HG03432 (cell line): ENCODE results near the gene ATP2B2.

Experiments used
- ATAC-seq: cut with Tn5 transposase; IDR thresholded peaks from one replicate; pipeline ENCODE4 v1.9.1; 2021; ENCODE audit warnings: mild to moderate bottlenecking, moderate library complexity; ENCODE audit not compliant: unreplicated experiment

Gene ATP2B2

GRCh38 chr3:10495614-10496013 is 9.8 kb downstream of the ATP2B2 start:
- ATAC-seq, result no peak

- no peak for ATAC-seq
Measured at GRCh38 chr3:10495003-10495402, 10.4 kb downstream of the ATP2B2 start.

GRCh38 chr3:10494180-10494579 is 11.2 kb downstream of the ATP2B2 start:
- ATAC-seq, result no peak

- no peak for ATAC-seq
Measured at GRCh38 chr3:10493202-10493589, 12.2 kb downstream of the ATP2B2 start.

DNA sequence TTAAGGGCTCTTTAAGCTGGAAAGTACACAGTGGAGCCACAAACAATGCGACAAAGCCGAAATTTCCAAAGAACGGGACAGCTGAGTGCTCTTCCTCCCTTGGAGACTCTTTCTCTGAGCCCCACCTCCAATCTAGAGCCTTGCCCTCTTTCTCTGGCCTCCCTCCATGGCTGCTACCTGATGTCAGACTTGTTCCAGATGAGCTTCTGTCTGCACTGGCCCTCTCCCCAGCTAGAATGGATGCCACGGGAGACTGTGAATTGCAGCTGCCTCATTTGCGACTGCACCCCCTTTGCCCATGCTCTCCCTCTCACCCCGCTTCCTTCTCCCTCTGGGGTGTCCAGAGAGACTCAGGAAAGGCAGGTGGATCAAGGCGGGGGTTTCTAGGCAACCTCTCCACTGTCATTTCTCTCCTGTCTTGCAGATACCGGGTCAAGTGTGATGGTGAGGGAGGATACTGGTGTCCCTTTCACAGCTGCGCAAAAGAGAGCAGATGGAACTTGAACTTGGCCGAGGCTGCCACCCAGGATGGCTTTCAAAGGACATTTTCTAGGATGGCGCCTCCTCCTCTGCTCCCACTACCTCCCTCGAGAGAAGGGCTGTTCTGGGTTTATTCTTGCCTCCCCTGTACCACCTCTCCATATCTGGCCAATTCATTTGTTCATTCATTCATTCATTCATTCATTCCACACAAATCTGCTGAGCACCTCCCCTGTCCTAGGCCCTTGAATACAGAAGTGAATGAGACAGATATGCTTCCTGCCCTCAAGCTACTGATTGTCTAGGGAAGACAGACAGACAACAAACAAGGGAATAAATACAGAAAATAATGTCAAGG is 12.8 kb downstream of the ATP2B2 start:
- no peak for ATAC-seq

DNA sequence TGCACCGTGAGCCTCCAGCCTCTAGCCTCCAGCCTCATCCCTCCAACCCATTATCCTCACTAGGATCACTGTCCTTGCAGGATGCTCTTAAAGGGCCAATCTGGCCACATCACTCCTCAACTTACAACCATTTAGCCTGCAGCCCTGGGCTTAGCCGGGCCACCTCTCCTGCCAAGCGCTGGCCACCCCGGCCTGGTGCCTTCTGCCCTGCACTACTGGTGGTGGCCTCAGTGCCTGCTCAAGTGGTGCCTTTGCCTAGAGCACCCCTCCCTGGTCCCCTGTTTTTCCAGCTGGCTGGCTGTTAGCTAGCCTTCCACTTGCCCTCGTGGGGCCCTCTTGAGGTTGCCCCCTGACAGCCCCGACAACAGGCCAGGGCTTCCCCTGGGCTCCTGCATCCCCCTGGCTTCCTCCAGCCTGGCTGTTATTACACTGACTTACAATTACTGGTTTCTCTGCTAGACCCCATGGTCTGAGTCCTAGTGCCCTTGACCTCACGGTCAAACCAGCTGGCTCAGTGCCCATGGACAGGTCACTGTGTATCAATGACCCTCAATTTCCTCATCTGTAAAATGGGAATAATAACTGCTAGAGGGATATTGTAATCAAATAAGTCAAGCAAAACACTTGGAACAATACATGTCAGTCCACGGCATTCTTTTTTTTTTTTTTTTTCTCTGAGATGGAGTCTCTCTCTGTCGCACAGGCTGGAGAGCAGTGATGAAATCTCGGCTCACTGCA is 15.5 kb downstream of the ATP2B2 start:
- no peak for ATAC-seq

DNA sequence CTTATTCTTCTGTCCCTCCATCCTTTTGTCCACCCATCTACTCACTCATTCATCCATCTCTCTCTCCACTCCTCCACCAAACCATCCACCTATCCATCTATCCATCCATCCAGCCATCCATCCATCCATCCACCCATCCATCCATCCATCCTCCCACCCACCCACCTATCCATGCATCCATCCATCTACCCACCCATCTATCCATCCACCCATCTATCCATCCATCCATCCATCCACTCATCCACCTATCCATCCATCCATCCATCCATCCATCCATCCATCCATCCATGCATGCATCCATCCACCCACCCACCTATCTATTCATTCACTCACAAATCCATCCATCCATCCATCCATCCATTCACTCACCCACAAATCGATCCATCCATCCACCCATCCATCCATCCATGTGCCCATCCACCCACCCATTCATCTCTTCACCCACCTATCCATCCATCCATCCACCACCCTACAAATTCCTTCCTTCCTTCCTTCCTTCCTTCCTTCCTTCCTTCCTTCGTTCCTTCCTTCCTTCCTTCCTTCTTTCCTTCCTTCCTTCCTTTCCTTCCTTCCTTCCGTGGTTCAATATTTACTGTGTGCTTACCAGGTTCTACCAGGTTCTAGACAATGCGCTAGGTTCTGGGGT is 17.3 kb downstream of the ATP2B2 start:
- no peak for ATAC-seq

GRCh38 chr3:10485806-10486205 is 19.6 kb downstream of the ATP2B2 start:
- no peak for ATAC-seq

GRCh38 chr3:10485380-10485779 is 20.0 kb downstream of the ATP2B2 start:
- ATAC-seq, result no peak

GRCh38 chr3:10484709-10485108 is 20.7 kb downstream of the ATP2B2 start:
- no peak for ATAC-seq

- no peak for ATAC-seq
Measured at GRCh38 chr3:10483686-10484345, 21.6 kb downstream of the ATP2B2 start.

GRCh38 chr3:10483364-10483675 is 22.1 kb downstream of the ATP2B2 start:
- ATAC-seq, result no peak

DNA sequence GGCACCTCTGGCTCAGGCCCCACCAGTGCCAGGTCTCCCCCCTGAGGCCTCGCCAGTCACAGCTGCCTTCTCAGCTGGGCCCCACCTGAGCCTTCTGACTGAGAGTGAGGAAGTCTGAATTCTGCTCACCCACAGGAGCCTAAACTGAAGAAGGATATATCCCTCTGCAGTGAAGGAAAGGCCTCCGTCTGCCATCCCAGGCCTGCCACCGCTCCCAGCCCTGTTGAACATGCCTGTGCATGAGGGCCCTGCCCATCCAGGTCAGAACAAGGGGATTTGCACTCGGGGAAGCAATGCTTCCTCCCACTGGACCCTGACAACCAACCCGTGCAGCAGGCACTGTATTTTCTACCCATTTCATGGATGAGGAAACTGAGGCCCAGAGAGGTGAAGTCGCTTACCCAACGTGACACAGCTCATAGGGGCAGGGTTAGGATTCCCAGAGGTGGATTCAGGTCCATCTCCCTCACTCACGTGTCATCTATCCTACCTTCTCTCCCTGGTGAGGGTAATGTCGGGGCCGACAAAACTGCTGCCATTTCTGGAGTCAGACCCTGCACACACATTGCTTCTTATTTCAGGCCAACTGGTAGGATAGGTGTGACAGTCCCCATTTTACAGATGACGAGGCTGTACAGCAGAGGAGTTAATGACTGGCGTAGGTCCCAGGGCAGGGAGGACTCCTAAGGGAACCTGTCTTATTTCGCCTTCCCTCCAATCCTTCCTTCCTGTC is 22.6 kb downstream of the ATP2B2 start:
- ATAC-seq, result no peak

DNA sequence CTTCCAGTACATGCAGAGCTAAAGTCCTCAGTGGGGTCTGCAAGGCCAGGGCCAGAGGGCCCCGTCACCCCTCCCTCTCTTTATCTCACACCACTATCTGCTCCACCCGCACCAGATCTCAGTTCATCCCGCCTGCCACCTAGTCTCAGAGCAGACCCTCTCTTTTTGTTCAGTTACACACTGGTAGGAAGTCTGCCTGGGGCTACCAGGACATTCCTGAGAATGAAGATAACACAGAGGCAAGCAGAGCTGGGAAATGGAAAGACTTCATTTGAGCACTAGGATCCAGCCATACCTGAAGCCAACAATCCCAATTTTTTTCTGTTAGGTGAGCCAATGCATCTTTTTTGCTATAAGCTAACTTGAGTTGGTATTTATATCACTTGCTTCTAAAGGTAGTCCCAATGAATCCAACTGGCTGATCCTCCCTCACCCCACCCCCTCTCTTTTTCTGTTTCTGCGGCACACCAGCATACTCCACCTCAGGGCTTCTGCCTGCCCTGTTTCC is 24.5 kb downstream of the ATP2B2 start:
- no peak for ATAC-seq

DNA sequence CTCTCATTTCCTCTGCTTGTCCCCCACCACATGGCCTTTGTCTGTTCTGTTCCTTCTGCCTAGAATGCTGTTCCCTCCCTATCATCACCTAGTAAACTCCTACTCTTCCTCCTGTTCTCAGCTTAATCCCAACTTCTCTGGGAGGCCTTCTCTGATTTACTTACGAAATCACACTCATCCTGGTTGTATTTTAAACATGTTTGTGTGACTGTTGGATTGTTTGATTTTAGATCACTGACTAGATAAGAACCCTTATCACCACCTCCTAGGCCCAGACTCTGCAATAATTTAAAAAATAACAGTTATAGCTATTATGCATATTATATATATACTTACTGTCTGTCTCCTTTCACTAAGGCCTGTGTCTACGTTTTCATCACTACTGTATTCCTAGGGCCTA is 26.1 kb downstream of the ATP2B2 start:
- ATAC-seq, result no peak

- no peak for ATAC-seq
Measured at GRCh38 chr3:10475983-10476382, 29.4 kb downstream of the ATP2B2 start.

DNA sequence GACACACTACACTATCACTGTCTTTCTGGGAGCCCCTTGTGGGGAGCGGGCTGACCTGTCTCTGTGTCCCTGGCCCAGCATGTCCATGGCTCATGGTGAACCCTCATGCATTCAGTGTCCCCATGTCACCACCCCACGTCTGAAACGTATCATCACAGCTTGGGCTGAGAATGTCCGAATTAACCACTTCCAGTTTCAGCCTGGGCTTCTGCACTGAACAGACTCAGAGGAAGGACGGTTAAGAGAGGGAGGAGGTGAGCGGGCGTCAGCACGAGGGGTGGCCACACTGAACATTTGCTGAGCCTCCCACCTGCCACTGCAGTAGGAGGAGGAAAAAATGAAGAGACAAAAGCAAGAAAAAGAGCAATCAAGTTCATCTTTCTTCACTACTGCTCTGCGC is 30.5 kb downstream of the ATP2B2 start:
- no peak for ATAC-seq

DNA sequence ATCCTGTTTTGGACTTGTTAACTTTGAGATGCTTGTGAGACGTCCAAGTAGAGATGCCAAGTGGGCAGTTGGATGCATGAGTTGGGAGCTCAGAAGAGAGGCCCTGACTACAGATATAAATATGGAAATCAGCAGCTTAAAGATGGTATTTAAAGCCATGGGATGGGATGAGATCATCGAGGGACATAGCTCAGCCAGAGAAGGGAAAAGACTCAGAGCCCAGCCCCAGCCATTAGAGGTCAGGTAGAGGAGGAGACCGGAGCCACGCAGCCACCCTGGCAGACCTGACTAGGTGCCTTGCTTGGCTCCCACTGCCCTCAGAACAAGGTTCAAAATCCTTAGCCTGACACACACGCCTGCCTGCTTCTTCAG is 31.1 kb downstream of the ATP2B2 start:
- ATAC-seq, result no peak

- ATAC-seq, result no peak
Measured at GRCh38 chr3:10473581-10474274, 31.7 kb downstream of the ATP2B2 start.

DNA sequence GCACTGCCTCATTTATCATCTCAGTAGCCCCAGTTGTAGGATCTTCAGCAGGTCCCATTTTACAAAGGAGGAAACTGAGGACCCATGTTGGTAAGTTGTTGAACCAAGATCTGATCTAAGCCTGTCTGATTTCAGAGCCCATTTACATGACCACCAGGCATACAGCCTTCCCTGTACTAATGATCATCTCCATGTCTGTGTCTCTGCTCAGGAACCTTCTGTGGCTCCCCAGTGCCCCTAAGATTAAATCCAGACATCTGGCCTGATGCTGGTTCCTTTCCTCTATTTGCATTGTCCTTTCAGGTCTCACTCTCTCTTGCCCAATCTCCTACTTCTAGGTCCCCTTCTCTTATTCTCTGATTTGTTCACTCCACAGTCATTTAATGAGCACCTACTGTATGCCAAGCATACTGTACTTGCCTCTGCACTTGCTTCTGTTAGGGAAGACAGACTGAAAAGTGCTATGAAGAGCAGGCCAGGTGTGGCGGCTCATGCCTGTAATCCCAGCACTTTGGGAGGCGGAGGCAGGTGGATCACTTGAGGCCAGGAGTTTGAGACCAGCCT is 32.4 kb downstream of the ATP2B2 start:
- ATAC-seq, result no peak
